Fibroblast of skin of left biceps (primary cell): ENCODE measurements around the gene SLITRK3.
A peak's percentile ranks its signal among the peaks of the same experiment; 100 is the strongest.

Source experiments
- DNase-seq, 2 experiments: peaks; one replicate each; pipeline ENCODE4 v3.0.0-alpha.2; 2013; ENCODE audit warnings: low read depth in 2 of 2

SLITRK3 gene

GRCh38 chr3:165195640-165196576 is at the start of gene SLITRK3:
Gene SLITRK3 (minus strand): TSS chr3:165196384. CDS start chr3:165190830, 5,554 bp downstream.
- no peak for DNase-seq

DNA sequence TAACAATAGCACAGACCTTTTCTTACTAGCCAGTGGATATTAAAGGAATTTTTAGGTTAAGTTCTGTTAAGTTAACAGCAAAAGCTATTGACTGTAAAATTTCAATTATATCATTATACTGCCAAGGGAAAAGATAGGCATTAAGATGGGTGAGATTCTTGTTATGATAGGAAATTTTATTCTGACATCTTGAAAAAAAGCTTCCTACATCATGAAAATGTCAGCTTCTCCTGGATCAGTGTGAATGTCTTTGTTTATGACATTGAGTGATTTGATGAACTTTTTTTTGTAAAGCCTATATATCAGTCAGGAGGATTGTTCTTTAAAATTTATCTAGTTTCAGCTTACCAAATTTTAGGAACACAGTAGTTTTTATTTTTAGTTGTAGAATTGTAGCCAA is 47.4 kb upstream of the SLITRK3 start:
- no peak for DNase-seq

GRCh38 chr3:165233501-165234195 is 37.5 kb upstream of the SLITRK3 start:
- no peak for DNase-seq

DNA sequence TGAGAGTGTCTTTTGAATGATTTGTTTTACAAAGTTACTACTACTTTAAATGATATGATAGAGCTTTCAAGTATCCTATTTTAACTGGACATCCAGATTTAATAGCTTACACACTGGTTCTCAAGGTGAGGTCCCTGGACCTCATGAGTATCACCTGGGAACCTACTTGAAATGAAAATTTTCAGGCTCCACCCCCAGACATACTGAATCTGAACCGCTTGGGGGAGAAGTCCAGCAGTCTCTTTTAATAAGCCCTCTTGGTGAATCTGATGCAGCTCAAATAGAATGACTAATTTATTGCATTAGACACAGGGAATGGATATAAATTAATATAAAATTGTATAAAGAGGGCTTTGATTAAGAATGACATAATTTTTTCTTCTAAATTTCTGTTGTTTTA is 29.4 kb upstream of the SLITRK3 start:
- no peak for DNase-seq

DNA sequence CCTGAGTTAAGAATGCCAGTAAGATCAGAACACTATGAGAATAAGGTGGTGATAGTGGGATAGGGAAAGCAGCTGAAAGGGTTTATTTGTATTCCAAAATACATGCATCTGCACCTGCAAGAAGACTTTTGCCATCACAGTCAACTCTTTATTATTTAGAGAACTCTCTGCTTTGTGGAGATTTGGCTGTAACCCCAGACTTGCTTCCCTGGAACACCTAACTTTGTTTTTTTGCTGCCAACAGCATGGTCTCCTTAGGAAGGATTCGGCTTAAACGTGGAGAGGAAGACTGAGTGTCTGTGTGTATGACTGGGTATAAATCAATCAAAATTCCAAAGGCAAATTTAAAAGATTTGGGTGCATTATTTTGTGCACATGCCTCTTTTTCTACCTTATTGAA is 21.6 kb upstream of the SLITRK3 start:
- DNase-seq = no peak

- no peak for DNase-seq
Observed at GRCh38 chr3:165212580-165212979, 16.4 kb upstream of the SLITRK3 start.

DNA sequence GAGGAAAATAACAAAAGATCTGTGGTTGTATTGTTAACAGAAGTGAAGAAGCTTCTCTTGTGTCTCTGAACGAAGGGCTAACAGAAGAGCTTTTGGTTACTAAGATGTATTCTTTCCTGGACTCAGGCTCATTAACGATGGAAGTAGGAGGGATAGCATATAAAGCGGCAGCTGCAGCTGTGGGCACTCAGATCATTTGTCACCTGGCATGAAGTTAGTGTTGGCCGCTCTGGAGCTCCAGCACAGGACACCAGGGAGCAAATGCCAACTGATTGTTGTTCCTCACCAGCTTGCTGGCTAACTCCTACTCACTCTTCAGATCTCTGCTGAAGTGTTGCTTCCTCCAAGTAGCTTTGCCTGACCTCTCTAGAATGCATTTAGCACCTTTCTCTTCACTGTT is 15.5 kb upstream of the SLITRK3 start:
- DNase-seq = no peak

- no peak for DNase-seq
Observed at GRCh38 chr3:165210727-165211126, 14.5 kb upstream of the SLITRK3 start.

DNA sequence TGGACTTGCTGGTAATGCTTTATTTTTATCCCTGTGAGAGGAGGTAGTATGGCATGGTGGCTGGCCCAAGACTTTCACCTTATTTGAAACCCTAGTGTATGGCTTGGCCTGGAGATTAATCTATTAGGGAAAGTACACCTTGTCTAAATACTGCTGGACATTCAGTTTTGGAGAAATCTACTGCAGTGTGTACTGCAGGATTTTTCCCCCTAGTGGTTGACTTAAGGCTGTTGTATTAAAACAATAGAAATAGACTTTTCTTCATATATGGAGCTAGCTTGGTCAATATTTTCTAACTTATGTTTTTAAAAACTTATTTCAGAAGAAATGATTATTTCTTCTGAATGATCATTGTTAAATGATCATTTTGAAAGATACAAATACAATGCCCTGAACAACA is 13.9 kb upstream of the SLITRK3 start:
- DNase-seq = no peak

GRCh38 chr3:165206454-165207266 is 10.5 kb upstream of the SLITRK3 start:
- DNase-seq = peak; percentile 50 to 53

DNA sequence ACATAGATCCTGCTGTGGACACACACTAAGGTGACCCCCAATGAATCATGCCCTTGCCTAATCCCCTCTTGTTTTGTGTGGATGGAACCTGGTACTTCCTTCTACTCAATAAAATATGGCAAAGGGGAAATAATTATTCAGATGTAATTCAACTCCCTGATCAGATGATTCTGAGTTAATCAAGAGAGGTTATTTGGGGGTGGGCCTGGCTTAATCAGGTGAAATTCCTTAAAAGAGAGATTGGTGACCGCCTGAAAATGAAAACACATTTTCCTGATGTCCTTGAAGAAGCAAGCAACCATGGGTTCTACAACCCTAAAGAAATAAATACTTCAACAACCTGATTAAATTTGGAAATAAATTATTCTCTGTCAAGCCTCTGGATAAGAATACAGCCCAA is 8.3 kb upstream of the SLITRK3 start:
- no peak for DNase-seq

- DNase-seq = no peak
Observed at GRCh38 chr3:165202995-165203394, 6.8 kb upstream of the SLITRK3 start.

DNA sequence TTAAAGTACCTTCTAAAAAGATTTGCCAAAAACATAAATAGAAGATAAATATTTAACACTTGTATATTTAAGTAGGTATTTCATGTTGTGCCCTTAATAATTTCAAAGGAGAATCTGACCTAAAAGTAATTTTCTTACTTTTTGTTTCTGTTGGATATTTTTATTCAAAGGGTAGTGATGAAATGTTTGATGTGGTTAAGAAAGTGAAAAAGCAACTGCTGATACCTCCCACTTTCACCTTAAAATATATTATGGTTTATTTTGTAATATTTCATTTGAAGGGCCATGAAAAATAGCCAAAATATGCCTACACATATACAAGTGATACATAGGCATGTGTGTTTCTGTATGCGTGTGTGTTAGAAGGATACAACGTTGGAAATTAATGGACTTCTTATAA is 5.8 kb upstream of the SLITRK3 start:
- DNase-seq = no peak

GRCh38 chr3:165197481-165197800 is 1.3 kb upstream of the SLITRK3 start:
- DNase-seq = no peak

DNA sequence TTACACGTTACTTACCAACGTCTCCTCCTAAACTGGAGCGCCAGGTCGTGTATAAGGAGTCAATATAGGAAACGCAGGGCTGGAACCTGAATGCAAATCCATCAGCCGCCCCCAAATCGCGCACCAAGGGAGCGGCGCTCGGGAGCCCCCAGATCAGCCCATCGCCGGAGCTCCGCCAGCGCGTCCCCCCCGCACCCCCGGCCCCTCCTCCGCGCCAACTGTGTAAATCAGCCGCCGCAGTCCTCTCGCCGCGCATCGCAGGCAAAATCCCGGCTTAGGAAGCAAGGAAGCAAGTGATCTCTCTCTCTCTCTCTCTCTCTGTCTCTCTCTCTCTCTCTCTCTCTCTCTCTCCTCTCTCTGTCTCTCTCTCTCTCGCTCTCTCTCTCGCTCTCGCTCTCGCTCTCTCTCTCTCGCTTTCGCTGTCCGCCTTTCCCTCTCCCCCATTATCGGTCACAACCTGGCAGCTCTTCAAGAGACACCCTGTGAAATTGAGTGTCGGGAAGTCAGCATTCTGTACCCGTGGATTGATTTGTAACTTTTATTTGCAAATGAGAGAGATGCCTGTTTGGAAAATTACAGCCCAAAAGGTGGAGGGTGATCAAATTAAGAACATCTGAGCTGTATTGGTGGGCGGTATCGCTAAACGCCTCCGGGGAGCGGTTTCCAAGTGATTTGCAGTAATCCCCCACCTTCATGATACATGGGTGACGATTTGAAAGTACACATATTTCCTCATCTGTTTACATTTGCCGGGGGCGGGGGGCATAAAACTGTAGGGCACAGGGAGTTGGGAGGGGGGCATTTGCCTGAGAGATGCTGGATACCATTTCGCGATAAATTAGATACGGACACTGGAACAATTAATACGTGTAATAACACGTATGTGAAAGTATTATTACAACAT is 645 bp upstream of the SLITRK3 start:
- no peak for DNase-seq

- DNase-seq = no peak
Observed at GRCh38 chr3:165195241-165195639, 944 bp downstream of the SLITRK3 start.

DNA sequence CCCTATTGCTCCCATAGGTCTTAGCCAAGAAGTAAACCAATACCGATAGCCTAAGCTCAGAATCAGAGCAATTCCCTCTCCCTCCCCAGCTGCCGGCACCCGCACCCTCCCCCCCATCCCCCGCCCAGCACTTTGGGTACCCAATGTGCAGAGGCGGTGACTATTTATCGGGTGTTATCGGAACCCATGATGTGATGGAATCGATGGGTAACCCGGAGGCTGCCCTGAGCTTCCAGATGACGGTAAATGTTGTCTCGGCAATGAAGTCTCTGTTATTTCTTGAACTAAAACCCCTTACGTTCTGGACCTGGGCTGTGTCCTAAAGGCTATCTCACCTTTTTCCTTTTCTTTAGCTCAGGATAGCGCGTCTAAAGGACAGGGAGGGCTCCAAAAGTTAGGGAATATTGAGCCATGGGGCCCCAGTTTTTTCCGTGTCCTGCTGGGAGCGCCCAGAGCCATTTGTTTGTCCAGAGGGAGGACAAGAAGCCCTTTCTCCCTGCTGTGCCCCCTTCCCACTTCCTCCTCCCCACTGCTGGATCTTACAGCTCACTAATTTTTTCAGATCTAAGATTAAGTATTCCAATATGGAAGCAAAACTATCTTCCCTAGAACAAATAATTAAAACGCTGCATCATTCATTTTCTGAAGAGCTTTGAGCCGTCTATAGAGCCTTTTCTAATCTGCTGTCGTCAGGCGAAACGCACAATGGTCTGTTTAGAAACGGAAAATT is 1.5 kb downstream of the SLITRK3 start:
- DNase-seq = no peak

DNA sequence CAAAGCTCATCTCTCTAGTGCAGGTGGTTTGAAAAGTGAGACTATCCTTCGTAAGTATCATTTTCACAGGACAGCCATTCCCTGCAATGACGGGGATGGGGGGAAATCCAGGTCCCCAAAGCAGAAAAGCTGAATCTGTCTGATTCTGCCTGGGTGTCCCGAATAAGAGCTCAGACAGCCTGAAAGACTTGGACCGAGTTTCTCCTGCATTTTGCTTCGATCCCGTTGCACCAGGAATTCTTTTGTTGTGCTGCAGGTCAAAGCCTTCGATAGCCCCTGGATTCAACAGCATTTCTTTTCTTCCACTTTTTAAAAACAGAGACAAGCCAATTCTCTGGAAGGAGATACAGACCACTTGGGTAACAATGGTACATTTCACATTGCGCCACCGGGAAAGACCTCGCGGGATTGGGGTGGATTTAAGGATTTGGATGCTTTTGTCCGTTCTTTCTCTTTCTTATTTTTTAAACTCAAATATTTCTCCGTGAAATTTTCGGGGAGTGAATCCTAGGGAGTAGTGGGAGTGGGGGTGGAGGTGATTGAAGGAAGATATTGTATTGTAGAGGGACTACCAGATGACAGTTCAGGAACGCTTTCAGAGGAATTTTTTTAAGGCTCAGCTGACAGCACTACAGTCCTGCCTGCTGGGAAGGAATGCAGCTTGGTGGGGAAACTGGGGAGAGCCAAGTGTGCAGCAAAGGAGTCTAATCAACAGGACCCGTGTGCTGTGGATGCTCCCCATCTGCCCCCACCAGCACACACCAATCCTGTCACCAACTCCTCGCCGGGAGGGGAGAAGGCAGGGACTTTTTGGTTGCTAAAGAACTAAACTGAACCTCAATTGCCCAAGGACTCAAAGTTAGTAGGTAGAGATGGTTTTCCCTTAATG is 2.6 kb downstream of the SLITRK3 start:
- DNase-seq = no peak

- DNase-seq = no peak
Observed at GRCh38 chr3:165192610-165193192, 3.5 kb downstream of the SLITRK3 start.
